Measurements from ENCODE around the gene ECE1.

DNA sequence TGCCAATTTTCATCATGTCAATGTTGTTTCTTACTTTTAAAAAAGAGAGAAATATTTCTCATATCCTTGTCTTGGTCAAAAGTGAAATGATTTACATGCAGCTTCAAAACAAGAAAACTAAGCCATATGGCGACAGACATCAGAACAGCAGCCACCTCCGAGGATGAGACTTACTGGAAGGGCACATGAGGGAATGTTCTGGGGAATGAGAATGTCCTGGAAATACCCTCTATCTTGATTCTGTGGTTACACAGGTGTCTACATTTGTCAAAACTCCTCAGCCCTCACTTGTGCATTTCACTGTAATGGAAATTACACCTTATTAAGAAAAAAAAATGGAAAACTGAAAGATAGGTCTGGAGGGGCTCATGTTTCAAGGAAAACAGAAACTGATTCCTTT lies 14.2 kb upstream of the ECE1 start:
- TF ChIP-seq EZH2 (conservative IDR thresholded peaks at IDR 0.05; ENCODE audit: low read depth, low read length): no peak
- TF ChIP-seq, protein P1, sequence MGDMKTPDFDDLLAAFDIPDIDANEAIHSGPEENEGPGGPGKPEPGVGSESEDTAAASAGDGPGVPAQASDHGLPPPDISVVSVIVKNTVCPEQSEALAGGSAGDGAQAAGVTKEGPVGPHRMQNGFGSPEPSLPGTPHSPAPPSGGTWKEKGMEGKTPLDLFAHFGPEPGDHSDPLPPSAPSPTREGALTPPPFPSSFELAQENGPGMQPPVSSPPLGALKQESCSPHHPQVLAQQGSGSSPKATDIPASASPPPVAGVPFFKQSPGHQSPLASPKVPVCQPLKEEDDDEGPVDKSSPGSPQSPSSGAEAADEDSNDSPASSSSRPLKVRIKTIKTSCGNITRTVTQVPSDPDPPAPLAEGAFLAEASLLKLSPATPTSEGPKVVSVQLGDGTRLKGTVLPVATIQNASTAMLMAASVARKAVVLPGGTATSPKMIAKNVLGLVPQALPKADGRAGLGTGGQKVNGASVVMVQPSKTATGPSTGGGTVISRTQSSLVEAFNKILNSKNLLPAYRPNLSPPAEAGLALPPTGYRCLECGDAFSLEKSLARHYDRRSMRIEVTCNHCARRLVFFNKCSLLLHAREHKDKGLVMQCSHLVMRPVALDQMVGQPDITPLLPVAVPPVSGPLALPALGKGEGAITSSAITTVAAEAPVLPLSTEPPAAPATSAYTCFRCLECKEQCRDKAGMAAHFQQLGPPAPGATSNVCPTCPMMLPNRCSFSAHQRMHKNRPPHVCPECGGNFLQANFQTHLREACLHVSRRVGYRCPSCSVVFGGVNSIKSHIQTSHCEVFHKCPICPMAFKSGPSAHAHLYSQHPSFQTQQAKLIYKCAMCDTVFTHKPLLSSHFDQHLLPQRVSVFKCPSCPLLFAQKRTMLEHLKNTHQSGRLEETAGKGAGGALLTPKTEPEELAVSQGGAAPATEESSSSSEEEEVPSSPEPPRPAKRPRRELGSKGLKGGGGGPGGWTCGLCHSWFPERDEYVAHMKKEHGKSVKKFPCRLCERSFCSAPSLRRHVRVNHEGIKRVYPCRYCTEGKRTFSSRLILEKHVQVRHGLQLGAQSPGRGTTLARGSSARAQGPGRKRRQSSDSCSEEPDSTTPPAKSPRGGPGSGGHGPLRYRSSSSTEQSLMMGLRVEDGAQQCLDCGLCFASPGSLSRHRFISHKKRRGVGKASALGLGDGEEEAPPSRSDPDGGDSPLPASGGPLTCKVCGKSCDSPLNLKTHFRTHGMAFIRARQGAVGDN (CRISPR knock-in tag; IDR thresholded peaks at IDR 0.05): no peak
- no peak for TF ChIP-seq HMGXB4 (CRISPR knock-in tag; IDR thresholded peaks at IDR 0.05; ENCODE audit: borderline replicate concordance in 1 of 2, low read depth in 1 of 2)

Data from HepG2 (cell line).